ENCODE data around the gene PPP1R17. TPM values are rescaled to one million over a fixed set of nuclear protein-coding genes. Genes with fewer than 3 reads are reported as not detected.

The PPP1R17 gene
- total RNA-seq, 4 donors from 2014 or later, result not detected

DNA sequence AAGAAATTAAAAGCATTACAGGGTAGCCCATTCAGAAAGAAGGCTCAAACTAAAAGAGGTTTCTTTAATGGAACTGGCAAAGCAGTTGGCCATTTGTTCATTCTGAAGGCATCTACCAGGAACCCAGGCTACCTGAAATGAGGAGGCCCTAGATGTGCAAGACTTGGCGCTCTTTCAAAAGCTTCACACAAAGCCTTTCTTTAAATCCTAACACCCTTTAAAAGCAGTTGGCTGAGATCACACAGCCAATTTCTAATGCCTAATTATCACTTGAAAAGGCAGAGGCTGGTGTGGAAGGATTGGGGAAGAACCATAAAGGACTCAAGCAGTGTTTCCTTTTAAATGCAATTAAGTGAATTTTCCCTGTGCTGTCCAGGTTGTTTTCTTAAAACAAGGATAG, 23.2 kb downstream of the PPP1R17 start:
- 50% methylated on average over 1 of the region's 1 CpG for WGBS
- no peak overlapping the region for H3K27ac ChIP-seq
- no peaks in the 10 kb centered on the region for H3K27me3 ChIP-seq
- TF ChIP-seq POLR2AphosphoS5 (IDR thresholded peaks at IDR 0.05) (no peak), EP300 (IDR thresholded peaks at IDR 0.05) (no peak), POLR2A (IDR thresholded peaks at IDR 0.05) (no peak)
- TF ChIP-seq, protein P1, sequence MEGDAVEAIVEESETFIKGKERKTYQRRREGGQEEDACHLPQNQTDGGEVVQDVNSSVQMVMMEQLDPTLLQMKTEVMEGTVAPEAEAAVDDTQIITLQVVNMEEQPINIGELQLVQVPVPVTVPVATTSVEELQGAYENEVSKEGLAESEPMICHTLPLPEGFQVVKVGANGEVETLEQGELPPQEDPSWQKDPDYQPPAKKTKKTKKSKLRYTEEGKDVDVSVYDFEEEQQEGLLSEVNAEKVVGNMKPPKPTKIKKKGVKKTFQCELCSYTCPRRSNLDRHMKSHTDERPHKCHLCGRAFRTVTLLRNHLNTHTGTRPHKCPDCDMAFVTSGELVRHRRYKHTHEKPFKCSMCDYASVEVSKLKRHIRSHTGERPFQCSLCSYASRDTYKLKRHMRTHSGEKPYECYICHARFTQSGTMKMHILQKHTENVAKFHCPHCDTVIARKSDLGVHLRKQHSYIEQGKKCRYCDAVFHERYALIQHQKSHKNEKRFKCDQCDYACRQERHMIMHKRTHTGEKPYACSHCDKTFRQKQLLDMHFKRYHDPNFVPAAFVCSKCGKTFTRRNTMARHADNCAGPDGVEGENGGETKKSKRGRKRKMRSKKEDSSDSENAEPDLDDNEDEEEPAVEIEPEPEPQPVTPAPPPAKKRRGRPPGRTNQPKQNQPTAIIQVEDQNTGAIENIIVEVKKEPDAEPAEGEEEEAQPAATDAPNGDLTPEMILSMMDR (IDR thresholded peaks at IDR 0.05), result no peak
- no peaks in the 10 kb centered on the region for H3K36me3 ChIP-seq
- DNase-seq (ENCODE audit: low spot score in 2 of 2), result no peak
- no peaks in the 10 kb centered on the region for H3K4me1 ChIP-seq
- H3K4me3 ChIP-seq, result no peak overlapping the region
- no peaks in the 10 kb centered on the region for H3K9me3 ChIP-seq

GRCh38 chr7:31716355-31716754, 29.3 kb downstream of the PPP1R17 start:
- H3K4me1 ChIP-seq, result no peaks in the 10 kb centered on the region
- H3K4me3 ChIP-seq, result no peak overlapping the region
- H3K27ac ChIP-seq, result no peak overlapping the region
- no peaks in the 10 kb centered on the region for H3K36me3 ChIP-seq
- no peaks in the 10 kb centered on the region for H3K9me3 ChIP-seq
- DNase-seq (ENCODE audit: low spot score in 2 of 2), result no peak
- WGBS, result 64% methylated on average over 1 of the region's 1 CpG
- TF ChIP-seq, protein P1 (IDR thresholded peaks at IDR 0.05), result no peak
- TF ChIP-seq POLR2AphosphoS5 (IDR thresholded peaks at IDR 0.05) (no peak), POLR2A (IDR thresholded peaks at IDR 0.05) (no peak), EP300 (IDR thresholded peaks at IDR 0.05) (no peak)
- no peaks in the 10 kb centered on the region for H3K27me3 ChIP-seq

- Histone ChIP-seq H3K27ac (no peak overlapping the region), H3K36me3 (no peaks in the 10 kb centered on the region)
Observed at GRCh38 chr7:31720366-31720765, 33.4 kb downstream of the PPP1R17 start.

DNA sequence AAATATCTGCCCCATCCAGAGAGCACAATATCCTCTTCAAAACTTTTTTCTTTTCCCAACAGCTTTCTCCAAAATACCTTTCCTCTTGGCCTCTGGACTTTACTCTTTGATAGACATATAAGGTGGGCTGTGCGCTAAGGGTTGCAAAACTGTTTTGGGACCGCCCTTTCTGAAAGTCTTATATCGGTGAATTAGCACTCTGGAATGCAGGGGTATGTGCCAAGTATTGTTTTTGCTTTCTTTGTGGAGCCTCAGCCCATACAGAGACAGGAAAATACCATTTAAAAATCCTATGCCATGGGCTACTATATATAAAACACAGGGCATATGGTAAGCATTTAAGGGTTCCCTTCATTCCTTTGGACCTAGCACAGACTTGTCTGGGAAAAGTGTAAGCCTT, 37.7 kb downstream of the PPP1R17 start:
- Histone ChIP-seq H3K36me3 (no peaks in the 10 kb centered on the region), H3K9me3 (no peaks in the 10 kb centered on the region), H3K27me3 (no peaks in the 10 kb centered on the region), H3K4me1 (no peaks in the 10 kb centered on the region), H3K27ac (no peak overlapping the region), H3K4me3 (no peak overlapping the region)
- no peak for DNase-seq (ENCODE audit: low spot score in 2 of 2)
- WGBS, result 59% methylated on average over 3 of the region's 3 CpGs
- TF ChIP-seq, protein P1 (IDR thresholded peaks at IDR 0.05), result no peak
- TF ChIP-seq POLR2AphosphoS5 (IDR thresholded peaks at IDR 0.05), result no peak
- TF ChIP-seq POLR2A (IDR thresholded peaks at IDR 0.05), result no peak
- TF ChIP-seq EP300 (IDR thresholded peaks at IDR 0.05), result no peak

More at GRCh38 chr7:31720366-31720765, 33.4 kb downstream of the PPP1R17 start:
- no peak overlapping the region for H3K4me3 ChIP-seq
- no peaks in the 10 kb centered on the region for H3K4me1 ChIP-seq
- H3K27me3 ChIP-seq, result no peaks in the 10 kb centered on the region
- no peaks in the 10 kb centered on the region for H3K9me3 ChIP-seq
- no peak for DNase-seq (ENCODE audit: low spot score in 2 of 2)
- 71% methylated on average over 8 of the region's 8 CpGs for WGBS
- TF ChIP-seq, protein P1 (IDR thresholded peaks at IDR 0.05), result no peak
- TF ChIP-seq POLR2AphosphoS5 (IDR thresholded peaks at IDR 0.05) (no peak), EP300 (IDR thresholded peaks at IDR 0.05) (no peak), POLR2A (IDR thresholded peaks at IDR 0.05) (no peak)

DNA sequence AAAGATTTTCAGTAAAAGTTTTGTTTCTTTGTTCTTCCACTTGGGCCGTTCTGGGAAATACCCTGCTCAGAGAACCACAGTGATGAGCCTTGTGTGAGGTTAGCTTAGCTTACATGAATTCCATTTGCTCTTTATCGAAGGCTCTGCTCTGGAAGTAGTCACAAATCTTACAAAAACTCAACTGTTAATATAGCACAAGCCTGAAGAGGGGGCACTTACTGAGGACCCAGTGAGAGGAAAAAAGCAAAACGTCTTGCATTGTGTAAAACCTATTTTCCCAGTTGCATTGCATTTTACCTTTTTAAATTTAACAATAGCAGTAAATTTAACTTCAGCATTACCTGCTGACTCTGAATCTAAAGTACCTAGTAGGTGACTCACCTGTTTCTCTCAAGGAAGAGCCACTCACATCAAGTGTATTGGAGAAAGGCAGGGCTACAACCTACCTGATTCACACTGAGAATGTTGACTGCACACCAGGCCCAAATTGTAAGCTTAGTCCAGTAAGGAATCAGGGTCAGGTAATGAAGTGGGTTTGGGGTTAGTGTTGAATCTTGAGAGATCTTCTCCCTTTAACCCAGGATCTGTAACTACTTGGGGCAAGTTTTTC, 42.3 kb downstream of the PPP1R17 start:
- TF ChIP-seq POLR2AphosphoS5 (IDR thresholded peaks at IDR 0.05), result no peak
- TF ChIP-seq, protein P1 (IDR thresholded peaks at IDR 0.05), result no peak
- TF ChIP-seq POLR2A (IDR thresholded peaks at IDR 0.05), result no peak
- TF ChIP-seq EP300 (IDR thresholded peaks at IDR 0.05), result no peak
- Histone ChIP-seq H3K27me3 (no peaks in the 10 kb centered on the region), H3K36me3 (no peaks in the 10 kb centered on the region), H3K4me1 (no peaks in the 10 kb centered on the region), H3K9me3 (no peaks in the 10 kb centered on the region), H3K27ac (no peak overlapping the region), H3K4me3 (no peak overlapping the region)
- 41% methylated on average over 3 of the region's 3 CpGs for WGBS
- no peak for DNase-seq (ENCODE audit: low spot score in 2 of 2)
